ENCODE data around the gene NSMCE1.

NSMCE1 gene

DNA sequence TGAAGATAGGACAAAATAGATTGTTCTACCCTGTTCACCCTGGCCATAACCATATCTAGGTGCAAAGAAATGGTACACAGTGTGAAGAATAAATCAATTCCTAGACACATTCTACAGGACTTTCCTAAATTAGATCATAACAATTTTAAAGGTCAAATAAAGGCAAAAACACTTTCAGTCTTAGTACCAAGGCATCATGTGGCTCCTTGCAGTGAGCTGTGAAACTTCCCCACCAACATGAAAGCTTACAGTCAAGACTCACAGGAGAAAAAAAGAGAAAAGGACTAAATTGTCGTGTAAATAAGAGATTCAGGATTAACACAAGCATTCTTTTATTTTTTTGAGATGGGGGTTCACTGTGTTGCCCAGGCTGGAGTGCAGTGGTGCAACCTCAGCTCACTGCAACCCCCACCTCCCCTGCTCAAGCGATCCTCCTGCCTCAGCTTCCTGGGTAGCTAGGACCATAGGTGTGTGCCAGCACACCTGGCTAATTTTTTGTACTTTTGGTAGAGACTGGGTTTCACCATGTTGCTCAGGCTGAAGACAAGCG is 14.2 kb downstream of the NSMCE1 start:
- Histone ChIP-seq H3K9ac (ENCODE audit: low read length) (no peak overlapping the region), H3K27ac (ENCODE audit: low read depth, low read length, poor library complexity, severe bottlenecking) (peak overlapping the region; percentile 37)

GRCh38 chr16:27253526-27253930 is 15.0 kb downstream of the NSMCE1 start:
- Histone ChIP-seq H3K79me2 (ENCODE audit: insufficient read depth, low read length) (no peaks in the 10 kb centered on the region), H3K27me3 (ENCODE audit: insufficient read depth, low read length) (no peaks in the 10 kb centered on the region), H3F3A (ENCODE audit: insufficient read depth, low read length) (no peaks in the 10 kb centered on the region), H3K4me1 (ENCODE audit: insufficient read depth, low read length, severe bottlenecking) (peaks cover 12% of the 10 kb centered on the region), H2AFZ (ENCODE audit: low read length) (no peak overlapping the region), H3K9me3 (ENCODE audit: low read length) (no peaks in the 10 kb centered on the region), H3K9me2 (ENCODE audit: low read depth, low read length) (no peaks in the 10 kb centered on the region), H4K20me1 (ENCODE audit: insufficient read depth, low read length) (no peaks in the 10 kb centered on the region), H3K4me2 (ENCODE audit: low read length) (no peak overlapping the region), H3K27ac (ENCODE audit: low read depth, low read length, poor library complexity, severe bottlenecking) (no peak overlapping the region), H3K36me3 (ENCODE audit: insufficient read depth, low read length) (peaks cover 36% of the 10 kb centered on the region), H3K4me3 (ENCODE audit: low read depth, low read length, poor library complexity, severe bottlenecking) (no peak overlapping the region), H3K9ac (ENCODE audit: low read length) (no peak overlapping the region)
- TF ChIP-seq EZH2 (IDR thresholded peaks at IDR 0.05; ENCODE audit: borderline replicate concordance, low read length), result no peak
- TF ChIP-seq, protein P1, sequence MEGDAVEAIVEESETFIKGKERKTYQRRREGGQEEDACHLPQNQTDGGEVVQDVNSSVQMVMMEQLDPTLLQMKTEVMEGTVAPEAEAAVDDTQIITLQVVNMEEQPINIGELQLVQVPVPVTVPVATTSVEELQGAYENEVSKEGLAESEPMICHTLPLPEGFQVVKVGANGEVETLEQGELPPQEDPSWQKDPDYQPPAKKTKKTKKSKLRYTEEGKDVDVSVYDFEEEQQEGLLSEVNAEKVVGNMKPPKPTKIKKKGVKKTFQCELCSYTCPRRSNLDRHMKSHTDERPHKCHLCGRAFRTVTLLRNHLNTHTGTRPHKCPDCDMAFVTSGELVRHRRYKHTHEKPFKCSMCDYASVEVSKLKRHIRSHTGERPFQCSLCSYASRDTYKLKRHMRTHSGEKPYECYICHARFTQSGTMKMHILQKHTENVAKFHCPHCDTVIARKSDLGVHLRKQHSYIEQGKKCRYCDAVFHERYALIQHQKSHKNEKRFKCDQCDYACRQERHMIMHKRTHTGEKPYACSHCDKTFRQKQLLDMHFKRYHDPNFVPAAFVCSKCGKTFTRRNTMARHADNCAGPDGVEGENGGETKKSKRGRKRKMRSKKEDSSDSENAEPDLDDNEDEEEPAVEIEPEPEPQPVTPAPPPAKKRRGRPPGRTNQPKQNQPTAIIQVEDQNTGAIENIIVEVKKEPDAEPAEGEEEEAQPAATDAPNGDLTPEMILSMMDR (IDR thresholded peaks at IDR 0.05; ENCODE audit: low read length), result no peak

More for the DNA sequence above, 14.2 kb downstream of the NSMCE1 start:
- Histone ChIP-seq H3K27me3 (ENCODE audit: insufficient read depth, low read length) (no peaks in the 10 kb centered on the region), H2AFZ (ENCODE audit: low read length) (no peak overlapping the region), H3K4me3 (ENCODE audit: low read depth, low read length, poor library complexity, severe bottlenecking) (no peak overlapping the region), H3K79me2 (ENCODE audit: insufficient read depth, low read length) (no peaks in the 10 kb centered on the region), H3K4me1 (ENCODE audit: insufficient read depth, low read length, severe bottlenecking) (peaks cover 14% of the 10 kb centered on the region), H3K9me2 (ENCODE audit: low read depth, low read length) (no peaks in the 10 kb centered on the region), H3K9me3 (ENCODE audit: low read length) (no peaks in the 10 kb centered on the region), H3K4me2 (ENCODE audit: low read length) (no peak overlapping the region), H3K36me3 (ENCODE audit: insufficient read depth, low read length) (peaks cover 32% of the 10 kb centered on the region), H4K20me1 (ENCODE audit: insufficient read depth, low read length) (no peaks in the 10 kb centered on the region), H3F3A (ENCODE audit: insufficient read depth, low read length) (no peaks in the 10 kb centered on the region)
- TF ChIP-seq, protein P1 (IDR thresholded peaks at IDR 0.05; ENCODE audit: low read length), result no peak
- no peak for TF ChIP-seq EZH2 (IDR thresholded peaks at IDR 0.05; ENCODE audit: borderline replicate concordance, low read length)

DNA sequence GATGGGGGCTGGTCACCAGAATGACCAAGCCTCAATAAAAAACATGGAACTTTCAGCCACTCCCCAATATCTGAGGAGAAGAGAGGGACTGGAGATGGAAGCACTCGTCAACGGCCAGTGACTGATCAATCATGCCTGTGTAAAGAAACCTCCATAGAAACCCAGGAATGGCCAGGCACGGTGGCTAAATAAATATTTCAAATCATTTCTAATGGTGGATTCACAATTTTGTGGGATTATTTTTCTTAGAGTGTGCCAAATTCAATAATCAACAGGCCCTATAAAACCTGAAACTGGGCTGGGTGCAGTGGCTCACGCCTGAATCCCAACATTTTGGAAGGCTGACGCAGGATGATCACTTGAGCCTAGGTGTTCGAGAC is 16.4 kb downstream of the NSMCE1 start:
- peaks cover 34% of the 10 kb centered on the region for H3K36me3 ChIP-seq (ENCODE audit: insufficient read depth, low read length)
- no peak for TF ChIP-seq EZH2 (IDR thresholded peaks at IDR 0.05; ENCODE audit: borderline replicate concordance, low read length)
- TF ChIP-seq, protein P1 (IDR thresholded peaks at IDR 0.05; ENCODE audit: low read length), result no peak
- no peaks in the 10 kb centered on the region for H3K27me3 ChIP-seq (ENCODE audit: insufficient read depth, low read length)
- no peaks in the 10 kb centered on the region for H3K79me2 ChIP-seq (ENCODE audit: insufficient read depth, low read length)
- no peaks in the 10 kb centered on the region for H3K9me2 ChIP-seq (ENCODE audit: low read depth, low read length)
- H3F3A ChIP-seq (ENCODE audit: insufficient read depth, low read length), result no peaks in the 10 kb centered on the region
- H3K9ac ChIP-seq (ENCODE audit: low read length), result no peak overlapping the region
- peaks cover 5% of the 10 kb centered on the region for H3K4me1 ChIP-seq (ENCODE audit: insufficient read depth, low read length, severe bottlenecking)
- no peaks in the 10 kb centered on the region for H4K20me1 ChIP-seq (ENCODE audit: insufficient read depth, low read length)
- H3K4me2 ChIP-seq (ENCODE audit: low read length), result no peak overlapping the region
- H2AFZ ChIP-seq (ENCODE audit: low read length), result no peak overlapping the region
- no peak overlapping the region for H3K4me3 ChIP-seq (ENCODE audit: low read depth, low read length, poor library complexity, severe bottlenecking)
- H3K27ac ChIP-seq (ENCODE audit: low read depth, low read length, poor library complexity, severe bottlenecking), result no peak overlapping the region
- no peaks in the 10 kb centered on the region for H3K9me3 ChIP-seq (ENCODE audit: low read length)

All from OCI-LY1 (cell line).